GM10248 (cell line): ENCODE measurements around the gene ANKS3.

Experiments used
- CTCF ChIA-PET: fragments of 300-600 bp; sonication (Branson Sonifier 250); formaldehyde crosslinking; extraction: SDS; loops from one replicate; lab custom pipeline; 2021; ENCODE audit warnings: antibody characterized with exemption; lab: Yijun Ruan, JAX
- POLR2A ChIA-PET: fragments of 350-650 bp; sonication (Branson Sonifier 250); formaldehyde crosslinking; extraction: SDS; loops from one replicate; lab custom pipeline; 2020; ENCODE audit warnings: antibody characterized with exemption; lab: Yijun Ruan, JAX
- DNase-seq: peaks from one replicate; pipeline ENCODE4 v3.0.0; 2012; ENCODE audit errors: extremely low spot score
- CTCF ChIP-seq: IDR thresholded peaks from 2 replicates; pipeline ENCODE4 v1.5.1; 2012; ENCODE audit warnings: mild to moderate bottlenecking, low read depth; ENCODE audit errors: extremely low read depth, missing control alignments, control extremely low read depth

ANKS3 gene

DNA sequence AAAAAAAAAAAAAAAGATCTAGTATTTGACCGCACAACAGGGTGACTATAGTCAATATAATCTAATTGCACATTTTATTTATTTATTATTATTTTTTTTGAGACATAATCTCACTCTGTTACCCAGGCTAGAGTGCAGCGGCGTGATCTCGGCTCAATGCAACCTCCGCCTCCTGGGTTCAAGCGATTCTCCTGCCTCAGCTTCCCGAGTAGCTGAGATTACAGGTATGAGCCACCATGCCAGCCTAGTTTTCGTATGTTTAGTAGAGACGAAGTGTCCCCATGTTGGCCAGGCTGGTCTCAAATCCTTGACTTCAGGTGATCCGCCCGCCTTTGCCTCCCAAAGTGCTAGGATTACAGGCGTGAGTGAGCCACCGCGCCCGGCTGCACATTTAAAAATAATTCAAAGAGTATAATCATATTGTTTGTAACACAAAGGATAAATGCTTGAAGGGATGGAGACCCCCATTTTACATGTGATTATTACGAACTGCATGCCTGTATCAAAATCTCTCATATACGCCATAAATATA lies 794 bp downstream of the ANKS3 start:
- TF ChIP-seq CTCF: no peak
- POLR2A ChIA-PET: interaction anchor here (1.4 kb wide), 1 partner anchor 7 kb away, joined by 8 read pairs; no protein-coding TSS in a partner anchor
- DNase-seq: no peak
- CTCF ChIA-PET: interaction anchor here (2.0 kb wide), 1 partner anchor 24 kb away, joined by 5 read pairs; no protein-coding TSS in a partner anchor

DNA sequence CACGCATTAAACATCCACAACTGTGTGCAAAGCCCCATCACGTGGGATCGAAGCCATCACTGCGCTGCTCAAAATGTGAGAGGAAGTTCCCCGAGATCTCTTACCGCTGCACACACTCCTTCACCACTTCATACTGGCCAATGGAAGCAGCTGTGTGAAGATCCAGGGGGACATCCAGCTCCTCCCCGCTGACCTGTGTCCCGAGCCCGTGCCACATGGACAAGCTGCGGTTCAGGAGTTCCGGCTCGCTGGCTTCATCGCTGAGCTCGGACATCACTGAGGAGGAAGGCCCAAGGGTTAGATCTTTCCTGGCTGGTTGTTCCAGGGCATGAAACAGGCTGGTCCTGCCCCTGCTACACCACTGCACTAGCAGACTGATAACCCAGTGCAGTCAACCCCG lies 4.2 kb downstream of the ANKS3 start:
- no peak for TF ChIP-seq CTCF
- CTCF ChIA-PET: interaction anchor here (1.2 kb wide), 1 partner anchor 14 kb away, joined by 3 read pairs; no protein-coding TSS in a partner anchor
- no peak for DNase-seq
- POLR2A ChIA-PET: no interaction called here

DNA sequence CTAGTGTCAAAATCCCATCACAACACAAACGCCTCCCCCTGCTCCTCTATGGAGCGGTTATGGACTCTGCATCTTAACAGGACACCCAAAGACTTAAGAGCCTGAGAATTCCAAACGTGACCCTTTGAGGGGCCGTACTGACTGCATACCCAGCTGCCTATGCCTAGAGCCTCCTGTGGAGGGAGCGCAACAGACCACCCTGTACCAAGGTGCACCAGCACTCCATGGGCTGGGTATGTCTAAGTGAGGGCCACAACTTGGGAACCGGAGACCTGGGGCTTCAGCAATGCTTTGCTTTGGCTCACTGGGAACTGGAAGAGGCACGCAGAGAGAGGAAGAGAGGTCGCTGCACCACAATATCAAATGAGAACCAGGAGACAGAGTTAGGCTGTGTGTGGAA lies 5.4 kb downstream of the ANKS3 start:
- no peak for TF ChIP-seq CTCF
- CTCF ChIA-PET: no interaction called here
- POLR2A ChIA-PET: no interaction called here
- DNase-seq: no peak

- no peak for DNase-seq
- TF ChIP-seq CTCF: no peak
- ChIA-PET CTCF (interaction anchor here (1.4 kb wide), 1 partner anchor 20 kb away, joined by 3 read pairs; no protein-coding TSS in a partner anchor), POLR2A (interaction anchor here (2.0 kb wide), 1 partner anchor 8 kb away, joined by 8 read pairs; the partner anchor contains the start of genes ANKS3 and DNAAF8)
Measured at GRCh38 chr16:4726616-4727015, 7.5 kb downstream of the ANKS3 start.

GRCh38 chr16:4724661-4725270 lies 9.3 kb downstream of the ANKS3 start:
- POLR2A ChIA-PET: interaction anchor here (2.0 kb wide), 1 partner anchor 9 kb away, joined by 8 read pairs; the partner anchor contains the start of genes ANKS3 and DNAAF8
- no peak for DNase-seq
- CTCF ChIA-PET: interaction anchor here (1.1 to 1.3 kb wide), 4 partner anchors 10 to 64 kb away, joined by 3 to 8 read pairs (median 3); partner anchors contain the start of genes ANKS3, DNAAF8 and SEPTIN12
- TF ChIP-seq CTCF: no peak

DNA sequence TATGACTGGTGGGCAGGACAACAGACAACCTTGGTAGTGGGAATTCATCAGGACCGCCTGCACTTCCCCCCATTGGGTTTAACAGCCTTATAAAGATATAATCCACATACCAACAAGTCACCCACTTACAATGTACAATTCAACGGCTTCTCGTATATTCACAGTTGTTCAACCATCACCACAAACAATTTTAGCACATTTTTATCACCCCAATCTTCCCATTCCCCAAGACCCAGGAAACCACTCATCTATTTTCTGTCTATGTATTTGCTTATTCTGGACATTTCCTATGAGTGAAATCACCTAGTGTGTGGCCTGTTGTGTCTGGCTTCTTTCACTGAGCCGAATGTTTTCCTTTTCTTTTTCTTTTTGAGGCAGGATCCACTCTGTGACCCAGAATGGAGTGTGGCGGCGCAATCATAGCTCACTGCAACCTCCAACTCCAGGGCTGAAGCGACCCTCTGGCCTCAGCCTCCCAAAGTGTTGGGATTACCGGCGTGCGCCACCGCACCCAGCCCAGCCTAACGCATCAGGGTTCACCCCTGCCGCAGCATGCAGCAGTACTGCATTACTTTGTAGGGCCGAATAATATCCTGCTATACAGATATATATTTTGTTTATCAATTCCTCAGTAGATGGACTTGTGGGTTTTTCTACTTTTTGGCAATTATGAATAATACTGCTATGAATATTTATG lies 10.9 kb downstream of the ANKS3 start:
- ChIA-PET POLR2A (interaction anchor here (0.6 to 1.0 kb wide), 2 partner anchors 11 to 12 kb away, joined by 3 to 9 read pairs; partner anchors contain the start of genes ANKS3 and DNAAF8), CTCF (interaction anchor here (1.2 kb wide), 1 partner anchor 65 kb away, joined by 3 read pairs; the partner anchor contains the start of gene SEPTIN12)
- no peak for TF ChIP-seq CTCF
- DNase-seq: no peak
